Measurements from ENCODE around the gene NT5C3B.

Gene NT5C3B

GRCh38 chr17:41810659-41811548, 25.1 kb downstream of the NT5C3B start:
- DNase-seq (ENCODE audit: low read depth), result no peak

DNA sequence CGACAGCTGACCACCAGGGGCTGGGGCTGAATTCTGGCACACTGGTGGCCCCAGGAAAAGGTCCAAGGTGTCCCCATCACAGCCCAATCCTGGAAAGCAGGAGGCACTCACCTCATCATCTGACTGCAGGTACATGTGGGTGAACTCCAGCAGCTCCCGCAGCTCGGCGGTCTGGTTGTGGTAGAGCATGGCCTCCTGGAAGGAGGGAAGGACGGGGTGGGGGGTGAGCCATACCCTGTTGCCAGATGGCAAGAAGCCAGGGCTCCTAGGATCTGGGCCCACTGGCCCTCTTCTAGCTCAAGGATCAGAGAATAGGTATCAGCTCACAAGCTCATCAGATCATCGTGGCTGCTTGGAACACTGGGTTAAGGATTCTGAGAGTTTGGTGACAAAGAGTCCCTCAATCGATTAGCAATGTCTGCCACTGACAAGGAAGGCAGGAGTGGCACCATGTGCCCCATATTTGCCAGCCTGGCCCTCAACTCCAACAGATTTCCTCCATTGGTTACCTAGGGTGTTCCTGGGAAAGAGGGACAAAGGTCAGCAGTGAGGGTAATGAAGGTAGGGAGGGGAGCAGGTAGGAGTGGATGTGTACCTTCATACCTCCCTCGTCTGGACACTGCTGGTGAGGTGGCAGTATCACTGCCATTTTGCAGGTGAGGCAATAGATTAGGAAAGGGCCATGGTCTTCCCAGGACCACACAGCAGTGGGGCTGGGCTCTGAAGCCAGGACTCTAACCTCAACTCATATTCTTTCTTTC, 29.2 kb downstream of the NT5C3B start:
- no peak for DNase-seq (ENCODE audit: low read depth)

- no peak for DNase-seq (ENCODE audit: low read depth)
Observed at GRCh38 chr17:41803049-41804020, 32.7 kb downstream of the NT5C3B start.

DNA sequence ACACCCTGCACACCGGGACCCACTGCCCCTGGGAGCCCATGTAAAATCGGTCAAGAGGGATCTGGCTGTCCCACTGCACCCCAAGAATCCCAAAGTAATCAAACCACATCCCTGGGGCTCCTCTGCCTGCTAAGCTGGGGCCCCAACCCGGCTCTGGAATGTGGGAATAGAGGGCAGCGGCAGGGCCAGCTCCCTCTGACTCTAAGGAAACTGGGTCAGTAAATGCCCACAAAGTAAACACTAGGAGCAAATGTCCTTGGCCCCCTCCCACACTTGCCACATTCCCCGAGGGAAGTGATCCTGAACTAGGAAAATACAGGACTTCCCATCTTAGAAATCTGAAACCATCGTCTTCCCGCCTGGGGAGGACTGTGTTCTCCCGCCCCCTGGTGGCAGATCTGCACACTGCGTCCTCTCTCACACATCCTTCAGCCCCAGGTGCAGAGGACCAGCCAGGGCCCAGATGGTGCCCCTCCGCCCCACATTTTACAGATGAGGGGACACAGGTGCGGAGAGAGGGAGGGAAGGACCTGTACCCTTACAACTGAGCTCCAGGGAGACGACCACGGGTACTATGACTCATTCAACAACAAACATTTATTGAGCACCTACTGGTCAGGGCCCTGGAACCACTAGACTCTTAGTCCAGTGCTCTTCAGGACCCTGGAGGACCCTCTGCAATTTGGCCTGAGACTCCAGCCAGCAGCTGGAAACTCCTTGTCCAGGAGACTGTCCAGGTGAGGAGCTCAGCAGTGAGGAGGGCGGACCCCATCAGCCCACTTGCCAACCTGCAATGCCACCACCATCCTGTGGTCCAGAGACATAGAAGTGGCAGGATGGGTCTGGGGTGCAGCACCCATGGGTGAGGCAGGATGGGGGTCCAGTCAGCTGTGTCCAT, 34.4 kb downstream of the NT5C3B start:
- DNase-seq (ENCODE audit: low read depth), result peak; percentile 68

DNA sequence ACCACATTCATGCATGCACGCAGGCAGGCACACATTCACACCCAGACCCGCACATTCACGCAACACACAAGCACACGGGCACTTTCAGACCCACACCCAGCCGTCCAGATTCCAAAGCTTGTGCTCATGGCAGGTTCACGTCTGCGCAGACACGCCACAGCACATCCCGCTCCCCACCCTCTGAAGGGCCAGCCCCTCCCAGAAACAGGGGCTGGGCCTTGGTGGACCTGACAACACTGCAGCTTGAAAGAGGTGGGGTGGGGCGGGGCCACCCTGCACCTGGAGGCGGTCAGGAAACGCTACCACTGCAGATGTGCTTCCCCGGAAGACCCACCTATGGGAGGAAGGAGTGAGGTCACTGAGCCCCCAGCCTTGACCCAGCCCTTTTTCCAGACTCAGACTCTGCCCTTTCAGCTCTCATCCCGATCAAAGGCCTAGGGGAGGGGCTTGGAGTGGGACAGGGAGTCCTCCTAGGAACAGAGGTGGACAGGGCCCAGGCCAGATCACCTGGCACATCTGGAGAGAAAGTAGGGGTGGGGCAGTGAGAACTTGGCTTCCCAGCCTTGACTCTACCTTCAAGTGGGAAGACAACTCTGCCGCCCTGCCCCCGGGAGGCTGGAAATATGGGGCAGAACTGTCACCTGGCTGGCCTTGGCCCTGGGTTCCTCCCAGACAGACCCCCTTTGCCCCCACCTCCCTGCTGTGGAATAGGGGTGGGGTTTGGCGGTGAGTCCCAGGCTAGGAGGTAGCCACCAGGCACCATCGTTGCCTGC, 35.2 kb downstream of the NT5C3B start:
- DNase-seq (ENCODE audit: low read depth), result no peak

GRCh38 chr17:41799366-41799765, 36.7 kb downstream of the NT5C3B start:
- no peak for DNase-seq (ENCODE audit: low read depth)

DNA sequence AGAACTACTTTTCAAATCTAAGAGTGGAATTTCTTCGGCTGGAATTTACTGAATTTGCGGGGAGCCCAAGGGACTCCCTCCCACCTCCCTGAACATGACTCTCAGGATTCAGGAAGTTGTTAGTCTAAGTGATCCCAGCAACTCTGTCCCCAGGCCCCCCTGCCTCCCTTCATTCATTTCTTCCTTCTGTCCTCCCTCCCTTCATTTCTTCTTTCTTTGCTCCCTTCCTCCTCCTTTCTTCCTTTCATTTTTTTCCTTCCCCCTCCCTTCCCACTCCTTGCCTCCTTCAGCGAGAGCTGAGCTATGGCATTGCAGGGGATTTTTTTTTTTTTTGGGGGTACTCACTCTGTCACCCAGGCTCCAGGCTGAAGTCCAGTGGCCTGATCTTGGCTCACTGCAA, 38.7 kb downstream of the NT5C3B start:
- no peak for DNase-seq (ENCODE audit: low read depth)

DNA sequence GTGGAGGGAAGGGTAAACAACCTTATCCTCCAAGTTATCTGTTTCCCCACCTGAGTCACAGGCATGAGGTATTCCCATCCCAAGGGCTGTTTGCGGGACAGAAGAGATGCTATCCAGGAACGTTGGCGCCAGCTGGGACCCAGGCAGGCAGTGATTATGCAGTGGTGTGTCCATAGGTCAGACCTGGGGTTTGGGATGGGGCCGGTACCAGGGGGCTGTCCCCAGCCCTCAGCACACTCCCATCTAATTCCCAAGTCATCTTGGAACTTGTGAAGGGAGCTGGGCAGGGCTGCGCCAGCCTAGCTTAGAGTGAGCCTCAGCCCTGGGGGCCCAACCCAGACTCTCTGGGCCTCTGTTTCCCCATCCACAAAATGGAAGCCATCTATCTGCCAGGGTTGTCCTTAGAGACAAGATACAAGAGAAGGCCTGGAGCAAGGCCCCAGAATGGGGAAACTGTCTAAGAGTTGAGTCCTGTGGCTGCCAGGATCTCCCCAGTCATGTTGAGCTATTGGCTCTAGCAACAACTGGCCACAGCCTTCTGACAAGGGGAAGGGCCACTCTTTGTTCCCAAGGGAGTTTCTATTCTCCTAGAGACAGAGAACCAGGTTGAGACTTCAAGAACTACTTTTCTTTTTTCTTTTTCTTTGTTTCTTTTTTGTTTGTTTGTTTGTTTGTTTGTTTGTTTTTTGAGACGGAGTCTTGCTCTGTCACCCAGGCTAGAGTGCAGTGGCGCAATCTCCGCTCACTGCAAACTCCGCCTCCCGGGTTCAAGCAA, 39.7 kb downstream of the NT5C3B start:
- no peak for DNase-seq (ENCODE audit: low read depth)

GRCh38 chr17:41794540-41794975, 41.5 kb downstream of the NT5C3B start:
- DNase-seq (ENCODE audit: low read depth), result no peak

DNA sequence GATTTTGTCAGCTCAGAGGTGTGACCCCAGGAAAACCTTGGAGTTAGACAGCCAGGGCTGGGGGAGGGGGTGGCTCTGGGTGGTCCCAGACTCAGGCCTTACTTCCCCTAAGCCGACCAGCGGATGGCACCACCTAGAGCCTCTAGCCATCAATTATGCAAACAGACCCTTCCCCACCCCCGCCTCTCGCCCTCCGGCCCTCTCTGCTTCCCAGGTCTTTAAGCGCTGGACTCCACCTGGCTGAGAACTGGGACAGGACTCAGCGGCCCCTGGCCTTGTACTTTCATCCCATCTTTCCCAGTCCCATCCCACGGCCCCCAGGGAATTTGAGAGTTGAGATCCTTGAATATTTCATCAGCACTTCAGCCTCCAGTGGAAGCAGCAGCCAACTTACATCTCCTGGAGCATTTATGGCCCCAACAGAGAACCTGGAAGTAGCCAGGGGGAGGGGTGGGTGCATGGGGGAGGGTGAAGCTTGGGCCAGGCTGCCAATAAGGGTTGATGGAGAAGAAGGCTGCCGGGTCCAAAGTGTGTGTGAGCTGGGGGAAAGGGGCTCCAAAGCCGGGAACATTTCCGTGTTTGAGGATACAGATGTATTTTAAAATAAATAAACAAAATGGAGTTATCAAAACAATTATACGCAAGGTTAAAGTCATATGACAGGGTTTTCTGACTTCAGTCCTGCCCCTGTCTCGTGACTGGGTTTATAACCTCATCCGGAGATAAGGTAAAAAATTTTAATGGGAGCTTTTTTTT, 42.1 kb downstream of the NT5C3B start:
- DNase-seq (ENCODE audit: low read depth), result no peak

GRCh38 chr17:41792845-41793783, 42.9 kb downstream of the NT5C3B start:
- no peak for DNase-seq (ENCODE audit: low read depth)

GRCh38 chr17:41787021-41787418, 49.0 kb downstream of the NT5C3B start:
- no peak for DNase-seq (ENCODE audit: low read depth)

- DNase-seq (ENCODE audit: low read depth), result peak; percentile 74
Observed at GRCh38 chr17:41786227-41787020, 49.6 kb downstream of the NT5C3B start, which contains the start of gene JUP. TSS of gene JUP (minus strand) at chr17:41786711. CDS start at chr17:41771854, 14,857 bp downstream.

GRCh38 chr17:41785859-41786226, 50.2 kb downstream of the NT5C3B start:
- DNase-seq (ENCODE audit: low read depth), result no peak

DNA sequence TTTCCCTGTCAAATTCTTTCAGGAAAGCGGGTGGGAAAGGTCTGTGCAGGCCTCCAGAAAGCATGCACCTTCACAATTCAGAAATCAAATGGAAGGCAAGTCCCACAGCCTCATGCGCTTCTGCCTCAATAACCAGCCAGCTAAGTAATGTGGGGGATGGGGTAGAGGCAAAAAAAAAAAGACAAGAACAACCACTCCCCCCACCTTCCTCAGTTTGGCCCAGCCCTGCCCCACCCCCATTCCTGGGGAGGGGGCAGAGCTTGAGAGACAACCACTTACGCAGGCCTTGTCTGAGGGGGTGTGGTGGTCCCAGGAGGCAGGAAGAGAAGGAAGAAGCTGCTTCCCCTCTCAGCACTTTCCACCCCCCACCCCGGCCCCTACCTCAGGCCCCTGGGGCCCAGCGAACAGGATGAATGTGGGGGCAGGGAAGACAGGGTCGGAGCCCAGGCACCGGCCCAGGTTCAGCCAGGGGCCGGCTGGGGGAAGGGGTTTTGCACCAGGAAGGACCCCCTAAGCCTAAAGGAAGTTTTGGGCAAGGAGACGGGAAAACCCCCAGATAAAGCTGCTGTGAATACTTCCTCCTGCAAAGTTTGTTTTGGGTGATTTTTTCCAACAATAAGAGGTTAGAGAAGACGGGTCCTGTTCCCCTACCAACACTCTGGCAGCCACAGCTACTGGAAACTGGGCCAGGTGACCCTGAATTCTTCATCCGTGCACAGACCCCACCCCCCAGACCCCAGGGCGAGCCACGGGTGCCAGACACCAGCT, 50.8 kb downstream of the NT5C3B start:
- DNase-seq (ENCODE audit: low read depth), result no peak

All from stimulated activated CD8-positive, alpha-beta memory T cell treated with anti-CD3 and anti-CD28 coated beads, Interleukin-12 subunit alpha, Interleukin-12 subunit beta, amount 100 ng/mL, for 1 hour (primary cell).